SU-DHL-6 (cell line): ENCODE measurements around the gene APOL2.

Source experiments
- EZH2phosphoT487 ChIP-seq: fragments of 200-600 bp; sonication (generic), shearing (Covaris generic); conservative IDR thresholded peaks from 2 replicates; pipeline ENCODE4 v1.6.1; 2018; ENCODE audit warnings: mild to moderate bottlenecking, antibody characterized with exemption, low read length, moderate library complexity, mixed read lengths
- TF ChIP-seq, protein P1 (sequence below): fragments of 200-600 bp; sonication (generic); IDR thresholded peaks from one replicate; pipeline ENCODE4 v1.5.1; 2017; ENCODE audit warnings: antibody characterized with exemption, mild to moderate bottlenecking, low read length, moderate library complexity; ENCODE audit not compliant: insufficient read depth, poor library complexity, severe bottlenecking

GRCh38 chr22:36258701-36259614 lies 19.6 kb upstream of the APOL2 start:
- TF ChIP-seq, protein P1, sequence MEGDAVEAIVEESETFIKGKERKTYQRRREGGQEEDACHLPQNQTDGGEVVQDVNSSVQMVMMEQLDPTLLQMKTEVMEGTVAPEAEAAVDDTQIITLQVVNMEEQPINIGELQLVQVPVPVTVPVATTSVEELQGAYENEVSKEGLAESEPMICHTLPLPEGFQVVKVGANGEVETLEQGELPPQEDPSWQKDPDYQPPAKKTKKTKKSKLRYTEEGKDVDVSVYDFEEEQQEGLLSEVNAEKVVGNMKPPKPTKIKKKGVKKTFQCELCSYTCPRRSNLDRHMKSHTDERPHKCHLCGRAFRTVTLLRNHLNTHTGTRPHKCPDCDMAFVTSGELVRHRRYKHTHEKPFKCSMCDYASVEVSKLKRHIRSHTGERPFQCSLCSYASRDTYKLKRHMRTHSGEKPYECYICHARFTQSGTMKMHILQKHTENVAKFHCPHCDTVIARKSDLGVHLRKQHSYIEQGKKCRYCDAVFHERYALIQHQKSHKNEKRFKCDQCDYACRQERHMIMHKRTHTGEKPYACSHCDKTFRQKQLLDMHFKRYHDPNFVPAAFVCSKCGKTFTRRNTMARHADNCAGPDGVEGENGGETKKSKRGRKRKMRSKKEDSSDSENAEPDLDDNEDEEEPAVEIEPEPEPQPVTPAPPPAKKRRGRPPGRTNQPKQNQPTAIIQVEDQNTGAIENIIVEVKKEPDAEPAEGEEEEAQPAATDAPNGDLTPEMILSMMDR = no peak
- no peak for TF ChIP-seq EZH2phosphoT487
